COLO668 (cell line): ENCODE results near the gene UBTF.

Source experiments
- DNase-seq: peaks from one replicate; lab custom pipeline; 2025; ENCODE audit not compliant: unreplicated experiment; lab: John Stamatoyannopoulos, UW

UBTF gene

DNA sequence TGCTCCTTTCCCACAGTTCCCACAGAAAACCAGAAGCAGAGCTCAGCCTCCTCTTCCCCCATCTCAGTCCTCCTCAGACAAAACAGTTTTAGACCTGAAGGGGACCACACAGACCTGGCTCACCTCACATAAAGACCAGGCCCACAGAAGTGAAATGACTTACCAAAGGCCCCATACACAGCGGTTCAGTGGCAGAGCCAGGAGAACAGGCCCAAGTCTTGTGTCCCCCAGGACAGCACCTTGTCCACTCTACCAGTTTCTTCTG, 5.3 kb downstream of the UBTF start:
- DNase-seq = no peak

DNA sequence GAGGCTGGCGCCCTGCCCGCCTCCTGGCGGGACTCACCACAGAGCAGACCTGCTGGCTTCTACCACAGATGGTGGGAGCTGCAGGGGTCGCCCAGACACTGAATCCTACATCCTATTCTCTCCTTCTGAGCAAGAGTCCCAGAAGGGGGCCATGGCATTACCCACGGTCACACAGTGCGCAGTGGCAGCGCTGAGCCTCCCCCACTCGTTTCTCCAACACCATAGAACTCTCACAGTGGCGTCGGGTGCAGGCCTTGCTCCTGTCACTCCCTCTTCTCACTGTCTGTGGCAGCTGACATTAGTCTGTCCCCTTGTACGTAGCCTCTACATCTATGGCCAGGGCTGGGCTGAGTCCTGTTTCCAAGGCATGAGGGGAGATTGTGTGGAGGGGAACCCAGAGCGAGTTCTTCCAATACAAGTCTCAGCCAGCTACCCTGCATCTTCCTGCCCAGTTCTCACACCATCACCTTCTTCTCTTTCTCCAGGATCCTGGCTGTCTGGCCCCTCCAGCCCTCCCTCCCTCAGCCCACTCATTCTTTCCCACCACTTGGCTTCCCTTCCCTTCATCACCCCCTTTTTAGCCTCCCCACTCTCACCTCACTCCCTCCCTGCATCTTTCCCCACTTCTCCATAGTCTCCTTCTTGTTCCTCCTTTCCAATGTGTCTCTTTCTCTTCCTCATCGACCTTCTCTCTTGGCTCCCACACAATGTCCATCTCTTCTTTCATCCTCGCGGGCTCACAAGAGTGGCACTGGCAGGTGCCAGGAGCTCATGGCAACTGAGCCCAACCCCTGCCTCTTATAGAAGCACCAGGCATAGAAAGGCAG, 5.9 kb downstream of the UBTF start:
- no peak for DNase-seq

DNA sequence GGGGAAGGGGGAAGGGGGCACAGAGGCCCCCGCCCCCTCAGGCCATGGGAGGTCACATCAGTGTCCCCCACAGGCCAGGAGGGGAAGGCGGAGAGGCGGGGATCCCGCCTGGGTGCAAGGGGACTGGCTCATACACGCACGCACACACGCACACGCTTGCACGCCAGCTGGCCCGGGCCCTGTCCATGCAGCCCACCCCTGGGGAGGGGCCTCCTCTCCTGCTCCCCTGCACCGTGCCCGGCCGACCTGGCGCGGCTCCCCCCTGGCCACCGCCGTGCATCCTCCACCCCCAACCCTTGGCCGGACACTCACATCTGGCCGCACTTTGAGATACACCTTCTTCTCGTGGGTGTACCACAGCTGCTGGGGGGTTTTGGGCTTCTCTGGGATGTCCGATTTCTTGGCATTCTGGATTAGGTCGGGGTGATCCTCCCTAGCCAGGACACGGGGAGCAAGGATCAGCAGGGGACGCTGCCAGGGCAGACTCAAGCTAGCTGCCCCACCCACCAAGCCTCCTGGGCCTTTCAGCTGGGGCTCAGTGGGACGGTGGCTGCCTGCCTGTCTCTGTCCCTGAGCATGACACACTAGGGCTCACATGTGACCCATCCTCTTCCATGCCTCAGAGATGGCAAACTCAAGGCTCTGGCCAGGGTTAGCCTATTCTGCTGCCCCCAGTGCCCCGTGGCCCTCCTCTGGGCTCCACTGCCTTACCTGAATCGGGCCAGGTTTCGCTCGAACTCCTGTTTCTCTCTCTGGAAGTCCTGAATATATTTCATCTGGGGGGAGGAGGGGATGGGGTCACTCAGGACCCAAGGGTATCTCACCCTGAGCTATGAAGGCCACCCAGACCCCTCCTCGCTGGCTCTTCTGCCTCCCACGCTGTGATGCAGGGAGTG, 6.7 kb downstream of the UBTF start:
- DNase-seq = no peak

DNA sequence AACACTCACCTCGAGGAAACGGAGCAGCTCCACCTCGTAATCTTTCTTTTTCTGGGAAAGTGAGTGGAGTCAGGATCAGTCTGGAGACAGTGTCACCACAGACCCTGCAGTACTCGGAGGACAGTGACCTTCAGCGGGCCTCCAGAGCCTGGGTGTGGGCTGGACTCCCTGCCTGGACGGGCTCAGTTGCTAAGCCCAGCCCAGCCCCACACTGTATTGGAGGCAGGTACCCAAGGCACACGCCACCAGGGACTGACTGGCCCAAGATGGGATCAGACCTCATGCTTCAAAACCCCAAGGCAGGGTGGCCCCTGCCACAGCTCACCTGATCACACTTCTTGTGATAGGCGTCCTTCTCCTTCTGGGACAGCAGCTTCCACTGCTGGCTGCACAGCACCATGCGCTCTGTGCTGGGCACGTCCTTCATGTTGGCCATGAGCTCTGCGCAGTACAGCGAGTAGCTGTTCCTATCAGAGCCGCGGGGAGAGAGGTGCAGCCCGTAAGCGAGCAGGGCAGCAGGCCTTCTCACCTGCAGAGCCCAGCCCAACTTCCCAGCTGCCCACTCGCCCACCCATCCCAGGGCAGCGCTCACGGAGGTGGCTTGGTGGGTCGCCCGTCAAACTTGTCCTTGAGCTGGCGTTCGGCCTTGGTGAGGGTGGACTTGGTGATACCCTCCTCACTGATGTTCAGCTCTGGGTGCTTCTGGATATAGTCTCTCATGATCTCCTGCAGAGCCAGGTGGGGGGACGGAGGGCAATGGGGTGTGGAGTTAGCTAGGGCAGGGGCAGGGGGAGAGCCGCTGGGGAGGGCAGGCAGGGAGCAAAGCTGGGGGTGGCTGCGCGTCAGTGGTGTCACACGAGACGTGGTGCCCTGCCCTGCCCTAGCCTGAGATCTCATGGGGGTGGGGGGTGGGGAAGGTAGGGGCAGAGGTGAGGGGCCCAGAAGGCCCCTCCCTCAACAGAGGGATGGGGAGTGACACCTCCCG, 7.9 kb downstream of the UBTF start:
- DNase-seq = no peak

DNA sequence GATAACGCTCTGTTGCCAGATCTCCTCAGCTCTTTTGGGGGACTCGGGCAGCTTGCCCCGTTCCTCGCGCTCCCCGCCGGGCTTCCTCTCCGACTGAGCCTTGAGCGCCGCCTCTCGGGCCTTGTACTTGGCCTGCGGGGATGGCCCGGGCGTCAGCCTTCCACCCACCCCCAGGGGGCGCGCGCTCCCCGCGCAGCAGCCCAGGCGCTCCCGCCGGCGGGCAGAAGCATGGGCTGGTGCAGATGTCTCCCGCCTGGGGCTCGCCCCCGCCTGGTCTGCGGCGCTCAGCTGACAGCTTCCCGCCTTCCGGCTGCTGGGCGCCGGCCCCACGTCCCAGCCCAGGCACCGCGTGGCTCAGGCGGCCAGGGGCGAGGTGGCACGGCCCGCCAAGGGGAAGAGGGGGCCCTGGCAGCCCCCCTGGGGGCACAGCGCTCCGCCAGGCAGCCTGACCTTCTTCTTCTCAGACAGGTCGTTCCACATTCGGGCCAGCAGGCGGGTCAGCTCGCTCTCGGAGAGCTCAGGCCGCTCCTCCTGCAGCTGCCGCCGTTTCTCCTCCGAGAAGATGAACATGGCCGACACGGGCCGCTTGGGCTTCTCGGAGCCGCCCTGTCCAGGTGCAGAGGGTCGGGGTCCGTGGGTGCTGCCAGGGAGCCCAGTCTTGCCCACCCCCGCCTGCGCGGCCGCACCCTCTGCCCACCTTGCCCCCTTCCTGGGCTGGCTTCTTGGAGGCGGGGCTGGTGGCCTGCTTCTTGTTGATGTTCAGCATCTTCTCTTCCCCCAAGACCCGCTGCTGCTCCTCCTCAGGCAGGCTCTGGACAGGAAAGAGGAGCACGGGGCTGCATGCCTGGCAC, 8.9 kb downstream of the UBTF start:
- peak; percentile 82 for DNase-seq

DNA sequence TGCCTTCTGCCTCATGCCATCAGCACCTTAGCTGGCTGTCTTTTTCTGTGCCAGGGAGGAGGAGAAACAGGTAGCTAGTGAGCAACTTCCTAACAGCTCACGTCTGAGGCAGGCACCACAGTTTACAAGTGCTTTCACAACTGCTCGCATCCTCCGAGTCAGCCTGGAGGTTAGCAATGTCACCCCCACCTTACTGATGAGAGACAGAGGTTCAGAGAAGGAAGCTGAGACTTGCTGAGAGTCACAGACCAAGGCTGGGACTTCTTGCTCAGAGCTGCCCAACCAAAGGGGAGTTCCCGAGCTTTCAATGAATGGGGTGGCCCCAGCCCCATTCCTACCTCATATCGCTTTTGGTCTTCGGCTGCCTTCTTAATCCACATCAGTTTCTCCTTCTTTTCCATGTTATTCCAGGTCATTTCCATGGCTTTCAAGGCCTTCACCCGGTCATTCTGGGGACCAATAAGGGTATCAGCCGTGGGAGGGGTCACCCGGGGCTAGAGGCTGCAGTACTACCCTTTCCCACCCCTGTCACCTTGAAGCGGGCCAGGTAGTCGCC, 9.6 kb downstream of the UBTF start:
- no peak for DNase-seq

DNA sequence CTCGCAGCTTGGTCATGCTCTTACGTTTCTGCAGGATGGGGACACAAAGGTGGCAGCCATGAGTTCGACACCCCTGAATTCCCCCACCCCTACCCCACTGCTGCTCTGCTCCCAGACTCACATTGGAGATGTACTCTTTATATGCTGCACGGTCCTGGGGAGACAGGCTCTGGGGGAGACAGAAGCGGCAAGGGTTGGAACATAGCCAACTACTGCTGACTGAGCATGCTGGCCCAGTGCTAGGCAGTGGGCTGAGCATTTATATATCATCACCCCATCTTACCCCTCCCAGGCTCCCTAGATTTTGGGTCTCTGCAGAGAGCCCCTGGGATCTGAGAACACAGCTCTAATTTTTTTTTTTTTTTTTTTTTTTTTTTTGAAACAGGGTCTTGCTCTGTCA, 11.7 kb downstream of the UBTF start:
- no peak for DNase-seq

DNA sequence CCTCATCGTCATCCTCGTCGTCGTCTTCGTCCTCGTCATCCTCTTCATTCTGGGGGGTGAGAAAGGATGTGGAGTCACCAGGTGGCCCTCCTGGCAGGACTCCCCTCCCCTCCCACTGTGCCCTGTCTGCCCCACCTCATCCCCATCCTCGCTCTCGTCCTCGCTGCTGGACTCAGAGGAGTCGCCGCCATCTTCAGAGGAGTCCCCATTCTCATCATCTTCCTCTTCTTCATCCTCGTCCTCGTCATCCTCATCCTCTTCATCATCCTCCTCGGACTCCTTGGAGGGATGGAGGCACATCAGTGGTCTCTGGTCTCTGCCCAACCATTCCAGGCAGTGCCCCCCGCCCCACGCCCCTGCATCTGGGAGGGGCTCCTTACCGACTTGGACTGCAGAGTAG, 12.2 kb downstream of the UBTF start:
- DNase-seq = no peak

DNA sequence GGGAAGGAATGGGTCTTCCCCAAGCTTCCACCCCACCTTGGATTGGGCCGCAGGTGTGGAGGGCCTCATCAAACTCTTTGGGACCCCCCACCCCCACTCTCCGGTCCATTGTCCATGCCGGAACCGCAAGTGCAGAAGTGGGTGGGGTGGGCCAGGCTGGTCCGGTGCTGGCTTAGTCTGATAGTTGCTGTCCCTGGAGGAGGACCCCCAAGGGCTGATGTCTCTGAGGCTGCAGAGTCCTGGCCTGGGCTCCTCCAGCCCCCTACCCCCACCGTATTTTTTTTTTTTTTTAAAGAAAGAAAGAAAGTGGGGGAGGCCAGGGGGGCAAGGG, 12.7 kb downstream of the UBTF start:
- DNase-seq = no peak

DNA sequence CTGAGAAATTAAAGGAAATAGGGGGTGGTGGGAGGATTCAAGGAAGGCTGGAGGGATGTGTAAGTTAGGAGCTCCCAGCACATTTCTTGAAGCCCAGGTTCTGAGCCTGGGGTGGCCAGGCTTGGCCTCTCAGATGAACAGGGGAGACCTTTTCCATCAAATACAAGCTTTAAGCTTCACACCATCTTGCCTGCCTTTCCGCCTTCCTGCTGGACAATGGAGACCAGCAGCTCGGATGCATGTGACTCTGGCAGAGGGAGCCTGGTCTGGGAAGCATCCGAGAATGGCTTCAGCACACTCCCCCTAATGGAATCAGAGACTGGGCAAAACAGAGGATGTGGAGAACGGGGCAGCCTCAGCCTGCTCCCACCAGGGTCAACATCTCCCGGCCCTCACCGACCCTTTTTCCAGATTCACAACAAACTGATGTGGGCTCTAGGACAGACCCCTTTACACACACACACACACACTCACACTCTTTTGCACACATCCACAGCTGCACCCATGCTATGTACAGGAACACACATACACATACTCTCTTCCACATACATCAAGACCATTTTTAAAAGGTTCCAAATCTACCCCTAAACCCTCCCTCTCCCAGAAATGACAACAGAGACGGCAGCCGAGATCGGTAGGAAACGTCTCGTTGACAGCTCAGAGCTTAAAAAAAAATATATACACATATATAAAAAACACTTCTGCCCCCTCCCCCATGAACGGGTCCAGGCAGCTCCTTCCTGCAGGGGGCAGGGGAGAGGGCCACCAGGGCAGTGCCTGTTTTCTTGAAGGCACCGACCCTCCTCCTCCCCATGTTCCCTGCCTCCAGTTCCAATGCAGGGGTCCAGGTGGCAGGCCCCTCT, 13.3 kb downstream of the UBTF start:
- no peak for DNase-seq

DNA sequence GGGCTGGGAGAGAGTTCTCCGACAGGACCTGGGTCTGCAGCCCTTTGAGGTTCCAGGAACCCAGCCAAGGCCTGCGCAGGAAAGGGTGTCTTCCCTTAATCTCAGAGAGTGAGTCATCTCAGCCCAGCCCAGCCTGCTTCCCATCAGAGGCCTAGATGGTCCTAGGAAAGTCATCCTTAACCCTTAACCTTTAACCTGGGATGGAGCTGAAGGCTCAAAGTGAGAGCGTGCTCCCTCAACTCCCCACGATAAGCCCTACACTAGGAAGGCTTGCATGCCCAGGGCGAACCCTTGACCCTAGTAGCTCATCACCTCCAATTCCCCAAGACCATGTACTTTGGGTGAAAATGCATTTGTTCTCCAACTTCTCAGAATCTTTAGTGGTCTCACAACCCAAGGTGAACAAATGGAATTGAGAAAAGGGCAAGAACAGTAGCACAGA, 15.0 kb downstream of the UBTF start:
- peak; percentile 2 for DNase-seq

DNA sequence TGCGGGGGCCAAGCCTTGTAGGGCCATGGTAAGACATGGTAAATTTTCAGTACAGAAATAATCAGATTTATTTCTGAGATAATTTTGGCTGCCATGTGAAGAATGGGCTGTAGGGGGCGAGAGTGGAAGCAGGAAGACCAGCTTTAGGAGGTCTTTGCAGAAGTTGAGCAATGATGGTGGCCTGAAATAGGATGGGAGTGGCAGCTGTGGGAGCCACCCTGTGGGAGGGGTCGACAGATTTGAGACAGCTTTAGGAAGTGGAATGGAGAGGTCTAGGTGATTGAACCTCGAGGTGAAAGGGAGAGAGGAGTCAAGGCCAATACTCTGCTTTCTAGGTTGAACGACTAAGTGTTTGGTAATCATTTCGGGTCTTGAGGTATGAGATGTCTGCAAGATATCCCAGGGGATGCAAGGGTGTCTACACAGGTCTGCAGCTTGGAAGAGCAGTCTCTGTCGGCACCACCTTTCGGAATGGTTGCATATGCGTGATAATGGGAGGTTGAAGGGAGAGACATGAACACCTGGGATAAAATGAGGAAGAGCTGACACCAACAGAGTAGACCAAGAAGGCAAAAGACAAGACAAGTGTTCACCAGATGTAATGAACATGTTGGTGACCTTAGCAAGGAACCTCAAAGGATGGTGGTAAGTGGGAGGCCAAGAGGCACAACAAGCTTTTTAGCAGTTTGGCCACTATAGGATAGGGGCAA, 15.6 kb downstream of the UBTF start:
- peak; percentile 36 for DNase-seq

DNA sequence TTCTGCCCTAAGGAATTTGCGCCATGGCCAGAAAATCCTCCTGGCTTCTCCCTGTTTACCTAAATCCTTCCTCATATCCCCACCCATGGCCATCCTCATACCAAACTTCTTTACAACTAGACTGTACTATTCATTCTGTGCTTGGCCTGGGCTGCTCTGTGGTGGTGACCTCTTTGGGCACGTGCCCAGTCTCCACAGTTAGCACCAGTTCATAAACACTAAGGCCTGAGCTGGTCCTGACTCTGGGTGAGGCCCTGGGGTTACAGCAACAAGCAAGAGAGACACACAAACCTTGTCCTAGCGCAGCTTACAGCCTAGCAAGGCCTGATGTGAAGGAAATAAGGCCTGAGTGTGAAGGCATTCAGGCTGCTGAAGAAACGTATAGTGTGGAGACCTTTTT, 16.7 kb downstream of the UBTF start:
- no peak for DNase-seq

DNA sequence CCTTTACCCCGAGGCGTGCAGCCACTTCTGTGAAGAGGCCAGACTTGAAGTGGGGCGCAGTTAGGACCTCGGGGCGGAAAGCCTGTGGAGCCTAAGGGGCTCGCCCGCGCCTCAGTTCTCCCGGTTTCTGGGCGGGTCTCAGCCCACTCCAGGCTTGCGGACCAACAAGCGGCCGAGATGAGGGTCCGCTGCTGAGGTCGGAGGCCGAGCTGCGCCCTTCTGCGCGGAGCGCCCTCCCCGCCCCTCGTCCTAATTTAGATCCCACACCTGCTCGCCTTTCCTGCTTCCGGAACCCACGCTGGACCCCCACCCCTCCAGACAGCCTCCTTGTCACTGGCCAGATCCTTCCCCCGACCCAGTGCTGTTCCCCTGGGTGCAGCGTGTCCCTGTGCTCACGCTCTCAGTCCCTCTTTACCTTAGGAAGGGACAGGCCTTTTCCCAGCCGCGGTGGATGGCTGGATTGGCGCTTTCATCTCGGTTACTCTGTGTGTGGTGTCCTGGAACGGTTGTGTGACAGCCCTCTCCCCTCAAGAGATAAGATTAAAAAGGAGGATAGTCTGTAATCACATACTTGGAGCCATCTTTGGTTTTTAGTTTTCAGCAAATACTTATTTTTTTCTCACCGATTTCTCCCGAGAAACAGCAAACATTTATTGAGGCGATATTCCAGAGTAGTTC, 18.9 kb downstream of the UBTF start:
- peak; percentile 46 for DNase-seq

DNA sequence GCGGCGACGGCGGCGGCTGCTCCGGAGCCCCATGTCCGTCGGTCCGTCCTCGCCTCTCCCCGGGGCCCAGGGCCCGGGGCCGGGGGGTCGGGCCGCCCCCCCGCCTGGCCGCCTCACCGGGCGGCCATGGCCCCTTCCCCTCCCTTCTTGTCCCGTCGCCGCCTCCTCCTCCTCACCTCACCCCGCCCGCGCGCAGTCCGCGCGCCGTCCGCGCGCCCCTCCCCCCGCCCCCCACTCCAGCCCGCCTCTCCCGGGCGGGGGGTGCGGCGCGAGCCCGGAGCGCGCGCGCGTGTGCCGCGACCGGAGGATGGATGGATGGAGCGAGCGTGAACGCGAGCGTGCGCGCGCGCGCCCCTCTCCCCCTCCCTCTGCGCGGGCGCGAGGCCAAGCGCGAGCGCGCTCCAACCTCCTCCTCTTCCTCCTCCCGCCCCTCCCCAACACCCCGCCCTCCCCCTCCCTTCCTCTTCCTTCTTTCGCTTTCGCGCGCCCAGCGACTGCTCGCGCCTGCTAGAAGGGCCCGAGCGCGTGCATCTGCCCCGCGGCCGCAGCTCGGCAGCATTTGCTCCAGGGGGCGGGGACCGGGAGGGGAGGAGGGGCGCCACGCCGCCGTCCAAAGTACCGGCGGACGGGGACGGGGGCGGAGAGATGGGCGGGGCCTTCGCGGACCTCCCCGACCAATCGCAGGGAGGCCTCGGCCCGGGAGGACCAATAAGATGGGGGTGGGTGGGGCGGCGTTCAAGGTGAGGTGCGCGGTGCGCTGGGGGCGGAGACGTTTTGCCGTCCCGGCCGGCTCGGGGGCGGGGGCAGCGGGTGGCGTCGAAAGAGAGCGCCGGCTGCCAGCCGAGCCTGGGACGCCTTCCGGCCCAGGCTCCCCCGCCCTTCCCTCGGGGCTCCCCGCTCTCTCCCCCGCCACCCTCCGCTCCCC, 19.7 kb downstream of the UBTF start, which contains the start of gene ATXN7L3:
Gene ATXN7L3 (minus strand): TSS at position 332 of the 925 bp plus-strand sequence. CDS start 1,814 bp downstream, outside the sequence.
- peak; percentile 97 for DNase-seq

DNA sequence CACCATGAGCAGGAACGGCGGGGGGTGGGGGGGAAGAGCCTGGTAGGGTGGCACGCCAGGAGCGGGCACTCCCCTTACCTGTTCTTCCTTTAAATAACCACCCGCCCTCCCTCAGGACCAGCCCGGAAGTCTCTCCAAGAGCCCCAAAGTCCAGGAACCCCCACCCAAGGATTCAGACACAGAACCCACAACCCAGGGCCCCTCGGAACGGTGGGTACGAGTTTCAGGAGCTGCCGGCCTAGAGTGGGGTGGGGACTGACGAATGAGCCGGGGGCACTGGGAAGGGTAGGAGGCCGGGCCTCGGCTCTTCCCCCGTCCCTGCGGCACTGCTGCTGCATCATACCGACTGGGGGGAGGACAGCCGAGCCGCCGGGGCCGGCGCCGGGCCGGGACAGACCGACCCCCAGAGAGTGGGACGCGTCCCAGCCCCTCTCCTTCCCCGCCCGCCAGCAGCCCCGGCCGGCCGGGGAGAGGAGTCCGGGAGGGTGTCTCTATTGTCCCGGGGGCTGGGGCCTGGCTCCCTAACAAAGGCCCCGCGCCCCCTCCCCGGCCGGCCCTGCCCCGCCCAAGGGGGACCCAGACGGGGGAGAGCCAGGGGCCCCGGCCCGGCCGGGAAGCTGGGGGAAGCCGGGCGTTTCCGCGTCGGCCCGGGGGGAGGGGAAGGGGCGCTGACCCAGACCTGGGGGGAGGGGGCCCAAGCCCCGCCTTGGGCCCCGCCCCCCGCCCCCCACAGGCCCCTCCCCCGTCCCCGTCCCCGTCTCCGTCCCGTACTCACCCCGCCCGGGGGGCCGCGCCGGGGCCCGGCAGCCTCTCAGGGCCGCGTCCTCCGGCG, 20.5 kb downstream of the UBTF start:
- peak; percentile 54 for DNase-seq
